IPS DF 4.7 (cell line): ENCODE measurements around the gene ZNF839.
A peak's percentile ranks its signal among the peaks of the same experiment; 100 is the strongest.
"Not testable (repeated sequence)": the region's sequence is repeated elsewhere in the genome, so short reads cannot be mapped to it uniquely, and the experiment has no call there.

Experiments
- DNase-seq: peaks from one replicate; pipeline ENCODE4 v3.0.0-alpha.2; 2013; ENCODE audit warnings: low spot score; ENCODE audit errors: extremely low read depth

ZNF839 gene

GRCh38 chr14:102341566-102341965 lies 22.0 kb downstream of the ZNF839 start:
- no peak for DNase-seq

GRCh38 chr14:102342238-102342637 lies 22.7 kb downstream of the ZNF839 start:
- no peak for DNase-seq

GRCh38 chr14:102344084-102344483 lies 24.5 kb downstream of the ZNF839 start:
- DNase-seq = no peak

- DNase-seq = no peak
Measured at GRCh38 chr14:102344485-102344884, 24.9 kb downstream of the ZNF839 start.

- no peak for DNase-seq
Measured at GRCh38 chr14:102345232-102345631, 25.7 kb downstream of the ZNF839 start.

GRCh38 chr14:102346645-102347044 lies 27.1 kb downstream of the ZNF839 start:
- DNase-seq = no peak

DNA sequence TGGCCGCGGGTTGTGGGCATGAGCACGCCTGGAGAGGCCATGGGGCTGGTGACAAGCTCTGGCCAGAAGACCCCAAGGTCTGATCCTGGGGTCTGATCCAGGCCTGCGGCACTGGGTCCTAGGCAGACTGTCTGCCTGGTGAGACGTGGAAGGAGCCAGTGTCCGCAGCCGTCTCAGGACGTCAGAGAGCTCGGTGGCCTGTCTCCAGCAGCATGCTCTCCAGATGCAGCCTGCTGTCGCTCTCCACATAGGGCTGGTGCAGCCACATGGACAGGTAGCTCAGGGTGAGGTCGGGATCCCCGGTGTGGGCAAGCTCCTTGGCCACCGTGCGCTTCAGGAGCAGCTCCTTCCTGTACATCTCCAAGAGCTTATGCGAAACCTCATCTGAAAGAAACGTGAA lies 28.8 kb downstream of the ZNF839 start:
- DNase-seq = no peak

DNA sequence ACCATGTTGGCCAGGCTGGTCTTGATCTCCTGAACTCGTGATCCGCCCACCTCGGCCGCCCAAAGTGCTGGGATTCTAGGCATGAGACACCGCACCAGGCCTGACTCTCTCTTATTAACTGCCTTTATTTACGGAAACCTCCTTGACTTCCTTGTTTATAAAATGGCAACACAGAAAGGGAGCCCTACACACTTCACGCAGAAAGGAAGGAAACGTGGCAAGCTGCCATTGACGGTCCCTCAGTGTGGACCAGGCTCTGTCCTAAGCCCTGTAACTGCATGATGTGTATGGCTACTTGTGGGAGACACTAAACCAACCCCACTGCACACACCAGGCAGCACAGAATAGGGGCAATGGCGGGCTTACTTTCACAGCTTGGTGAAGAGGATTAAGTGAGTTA lies 31.5 kb downstream of the ZNF839 start:
- no peak for DNase-seq

DNA sequence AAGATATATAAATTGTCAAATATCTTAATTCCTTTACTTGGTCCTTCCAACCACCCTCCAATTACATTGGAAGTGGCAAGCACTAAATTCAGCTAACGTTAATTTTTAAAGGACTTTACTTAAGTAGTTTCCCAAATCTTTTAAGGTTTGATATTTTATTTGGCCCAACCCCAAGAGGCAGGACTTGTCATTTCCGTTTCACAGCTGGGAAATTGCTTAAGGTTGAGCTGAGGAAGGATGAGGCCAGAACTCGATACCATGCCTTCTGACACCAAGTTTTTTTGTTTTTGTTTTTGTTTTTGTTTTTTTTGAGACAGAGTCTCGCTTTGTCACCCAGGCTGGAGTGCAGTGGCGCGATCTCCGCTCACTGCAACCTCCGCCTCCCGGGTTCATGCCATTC lies 32.0 kb downstream of the ZNF839 start:
- DNase-seq = not testable (repeated sequence)

- no peak for DNase-seq
Measured at GRCh38 chr14:102352213-102352612, 32.7 kb downstream of the ZNF839 start.

- no peak for DNase-seq
Measured at GRCh38 chr14:102353126-102353619, 33.6 kb downstream of the ZNF839 start.

DNA sequence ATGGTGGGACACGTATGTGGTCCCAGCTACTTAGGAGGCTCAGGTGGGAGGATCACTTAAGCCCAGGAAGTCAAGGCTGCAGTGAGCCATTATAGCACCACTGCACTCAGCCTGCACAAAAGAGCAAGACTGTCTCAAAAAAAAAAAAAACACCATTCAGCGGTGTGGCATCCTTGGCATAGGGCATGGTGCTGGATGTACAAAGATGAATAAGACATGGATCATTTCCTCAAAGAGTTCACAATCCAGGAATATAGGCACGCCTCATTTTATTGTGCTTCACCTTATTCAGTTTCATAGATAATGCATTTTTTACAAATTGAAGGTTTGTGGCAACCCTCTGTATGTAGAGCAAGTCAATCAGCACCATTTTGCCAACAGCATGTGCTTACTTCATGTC lies 36.7 kb downstream of the ZNF839 start:
- no peak for DNase-seq

GRCh38 chr14:102359341-102359740 lies 39.8 kb downstream of the ZNF839 start:
- no peak for DNase-seq

DNA sequence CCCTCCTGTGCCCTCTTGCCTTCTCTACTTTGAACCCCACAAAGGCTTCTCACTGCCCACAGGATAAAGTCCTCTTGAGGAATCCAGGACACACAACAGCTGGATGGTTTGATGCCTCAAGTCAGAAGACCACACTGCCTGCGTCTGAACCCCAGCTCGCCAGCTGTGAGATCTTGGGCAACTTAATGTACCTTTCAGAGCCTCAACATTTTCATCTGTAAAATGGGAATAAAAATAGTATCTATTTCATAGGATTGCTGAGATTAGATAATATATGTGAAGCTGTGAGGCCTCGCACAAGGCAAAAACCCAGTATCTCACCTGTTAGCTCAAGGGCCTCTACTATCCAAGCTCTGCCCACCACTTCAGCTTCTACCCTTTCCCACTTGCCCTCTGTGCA lies 40.8 kb downstream of the ZNF839 start:
- DNase-seq = no peak

DNA sequence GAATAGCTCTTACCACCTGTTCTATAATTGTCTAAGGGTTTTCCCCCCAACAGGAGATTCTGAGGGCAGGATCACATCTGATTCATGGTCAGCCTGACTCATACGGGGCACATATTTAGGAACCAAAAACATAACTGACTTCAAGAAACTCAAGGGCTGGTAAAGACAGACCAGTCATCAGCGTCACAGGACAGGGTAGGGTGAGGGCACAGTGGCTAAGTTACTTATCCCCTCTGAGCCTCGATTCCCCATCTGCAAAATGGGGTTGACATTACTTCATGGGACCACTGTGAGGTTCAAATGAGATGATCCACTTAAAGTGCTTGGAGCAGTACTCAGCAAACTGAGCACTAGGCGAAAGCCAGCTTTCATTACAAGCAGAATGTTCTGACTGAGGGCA lies 42.5 kb downstream of the ZNF839 start:
- DNase-seq = no peak

- peak; percentile 30 for DNase-seq
Measured at GRCh38 chr14:102362545-102363181, 43.1 kb downstream of the ZNF839 start, which contains the start of the genes CINP and TECPR2. CINP (minus strand) TSS chr14:102362890; CDS start chr14:102362851, 39 bp downstream. TECPR2 (plus strand) TSS chr14:102362941; CDS start chr14:102376722, 13,781 bp downstream.

- no peak for DNase-seq
Measured at GRCh38 chr14:102363182-102363943, 43.8 kb downstream of the ZNF839 start.

DNA sequence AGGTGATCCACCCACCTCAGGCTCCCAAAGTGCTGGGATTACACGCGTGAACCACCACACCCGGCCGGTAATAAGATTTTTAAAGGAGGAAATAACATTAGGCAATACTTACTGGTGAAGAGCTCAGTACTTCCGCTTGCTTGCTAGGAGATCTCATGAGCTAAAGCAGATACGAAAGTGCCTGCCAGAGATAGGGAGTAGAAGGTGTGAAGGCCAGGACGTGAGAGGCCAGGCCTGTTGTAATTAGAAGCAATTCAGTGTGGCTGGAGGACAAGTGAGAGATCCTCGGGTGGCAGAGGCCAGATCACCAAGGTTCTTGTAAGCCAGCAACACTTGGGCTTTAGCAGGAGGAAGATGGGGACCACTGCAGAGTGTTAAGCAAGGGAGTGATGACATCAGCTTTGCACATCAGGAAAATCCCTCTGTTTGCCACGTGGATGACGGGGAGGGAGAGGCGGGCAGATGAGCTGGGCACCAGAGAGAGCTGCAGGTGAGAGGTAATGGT lies 50.8 kb downstream of the ZNF839 start:
- DNase-seq = no peak

DNA sequence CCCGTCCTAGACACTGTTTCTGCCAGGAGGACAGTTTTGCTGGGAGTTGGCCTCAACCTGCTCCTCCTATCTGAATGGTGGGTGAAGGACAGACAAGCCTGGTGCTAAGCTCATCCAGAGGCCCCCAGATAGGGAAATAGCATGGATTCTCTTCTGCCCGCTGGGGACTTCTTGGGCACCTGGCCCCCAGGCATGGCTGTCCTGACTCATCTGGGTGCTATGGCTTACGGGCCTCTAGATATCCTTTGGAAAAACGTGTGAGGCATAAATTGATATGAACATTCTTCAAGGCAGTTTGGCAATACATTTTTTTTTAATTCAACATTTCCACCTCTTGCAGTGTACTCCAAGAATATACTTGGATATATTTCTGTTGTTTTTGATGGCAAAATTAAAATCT lies 51.8 kb downstream of the ZNF839 start:
- DNase-seq = no peak

DNA sequence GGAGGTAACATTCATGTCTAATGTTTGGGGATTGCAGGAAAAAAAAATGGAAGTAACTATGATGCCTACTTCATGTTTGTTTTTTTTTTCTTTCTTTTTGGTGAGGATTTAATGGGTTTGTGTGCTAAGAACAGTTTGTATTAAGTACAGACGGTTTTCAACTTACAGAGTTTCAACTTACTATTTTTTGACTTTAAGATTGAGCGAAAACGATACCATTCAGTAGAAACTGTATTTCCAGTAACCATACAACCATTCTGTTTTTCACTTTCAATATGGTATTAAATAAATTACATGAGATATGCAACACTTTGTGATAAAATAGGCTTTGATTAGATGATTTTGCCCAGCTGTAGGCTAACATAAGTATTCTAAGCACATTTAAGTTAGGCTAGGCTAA lies 53.6 kb downstream of the ZNF839 start:
- no peak for DNase-seq

GRCh38 chr14:102374264-102374663 lies 54.7 kb downstream of the ZNF839 start:
- no peak for DNase-seq

DNA sequence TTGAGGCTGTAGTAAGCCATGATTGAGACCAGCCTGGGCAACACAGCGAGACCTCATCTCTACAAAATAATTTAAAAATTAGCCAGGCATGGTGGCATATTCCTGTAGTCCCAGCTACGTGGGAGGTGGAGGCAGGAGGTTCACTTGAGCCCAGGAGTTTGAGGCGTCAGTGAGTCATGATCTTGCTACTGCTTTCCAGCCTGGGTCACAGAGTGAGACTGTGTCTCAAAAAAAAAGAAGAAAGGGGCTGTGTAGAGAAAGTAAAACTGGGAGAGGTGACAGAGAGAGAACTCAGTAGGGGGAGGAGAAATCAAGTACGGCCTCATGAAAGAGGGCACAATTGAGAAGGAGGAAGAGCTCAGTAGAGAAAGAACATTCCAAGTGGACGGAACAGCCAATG lies 55.6 kb downstream of the ZNF839 start:
- DNase-seq = no peak

- no peak for DNase-seq
Measured at GRCh38 chr14:102377696-102378095, 58.1 kb downstream of the ZNF839 start.
